ENCODE data around the gene NEAT1.

DNA sequence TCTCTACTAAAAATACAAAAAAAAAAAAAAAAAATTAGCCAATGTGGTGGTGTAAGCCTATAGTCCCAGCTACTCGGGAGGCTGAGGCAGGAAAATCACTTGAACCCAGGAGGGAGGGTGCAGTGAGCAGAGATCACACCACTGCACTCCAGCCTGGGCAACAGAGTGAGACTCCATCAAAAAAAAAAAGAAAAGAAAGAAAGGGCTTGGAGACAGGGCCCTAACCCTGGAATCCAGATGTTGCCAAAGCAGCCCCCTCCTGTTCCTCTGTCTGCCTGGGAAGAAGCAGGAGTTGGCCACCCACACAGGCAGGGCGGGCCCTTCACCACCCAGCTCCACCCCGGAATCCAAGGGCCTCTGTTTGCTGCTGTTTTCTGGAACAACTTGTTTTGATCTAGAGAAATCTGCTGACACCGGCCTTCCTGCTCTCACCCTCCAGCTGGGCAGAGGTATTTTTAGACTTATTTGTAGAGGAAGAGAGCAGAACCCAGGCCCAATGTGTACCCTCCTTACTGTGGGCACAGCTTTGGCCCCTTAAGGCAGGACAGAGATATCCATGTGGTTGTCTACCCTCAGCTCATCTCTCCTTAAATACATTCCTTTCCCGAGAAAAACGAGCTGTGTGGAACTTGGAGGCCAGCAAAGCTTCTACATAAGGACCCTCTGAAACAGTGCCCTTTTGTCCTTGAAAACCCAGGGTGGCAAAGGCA is 2.7 kb upstream of the NEAT1 start:
- TF ChIP-seq, protein P1, sequence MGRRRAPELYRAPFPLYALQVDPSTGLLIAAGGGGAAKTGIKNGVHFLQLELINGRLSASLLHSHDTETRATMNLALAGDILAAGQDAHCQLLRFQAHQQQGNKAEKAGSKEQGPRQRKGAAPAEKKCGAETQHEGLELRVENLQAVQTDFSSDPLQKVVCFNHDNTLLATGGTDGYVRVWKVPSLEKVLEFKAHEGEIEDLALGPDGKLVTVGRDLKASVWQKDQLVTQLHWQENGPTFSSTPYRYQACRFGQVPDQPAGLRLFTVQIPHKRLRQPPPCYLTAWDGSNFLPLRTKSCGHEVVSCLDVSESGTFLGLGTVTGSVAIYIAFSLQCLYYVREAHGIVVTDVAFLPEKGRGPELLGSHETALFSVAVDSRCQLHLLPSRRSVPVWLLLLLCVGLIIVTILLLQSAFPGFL (CRISPR knock-in tag; IDR thresholded peaks at IDR 0.05), result no peak
- peak; percentile 61; the same call in 1 of the 2 replicates for TF ChIP-seq EP300 (IDR thresholded peaks at IDR 0.05; ENCODE audit: low read length)
- TF ChIP-seq NRF1 (conservative IDR thresholded peaks at IDR 0.05 in 1 of 2, IDR thresholded peaks at IDR 0.05 in 1 of 2), result no peak
- no peak for TF ChIP-seq FOSL1 (tag; conservative IDR thresholded peaks at IDR 0.05)
- TF ChIP-seq ZNF23 (CRISPR knock-in tag; IDR thresholded peaks at IDR 0.05), result no peak

Measured in K562 (cell line).